ENCODE results near the gene HOXA6.

The HOXA6 gene

DNA sequence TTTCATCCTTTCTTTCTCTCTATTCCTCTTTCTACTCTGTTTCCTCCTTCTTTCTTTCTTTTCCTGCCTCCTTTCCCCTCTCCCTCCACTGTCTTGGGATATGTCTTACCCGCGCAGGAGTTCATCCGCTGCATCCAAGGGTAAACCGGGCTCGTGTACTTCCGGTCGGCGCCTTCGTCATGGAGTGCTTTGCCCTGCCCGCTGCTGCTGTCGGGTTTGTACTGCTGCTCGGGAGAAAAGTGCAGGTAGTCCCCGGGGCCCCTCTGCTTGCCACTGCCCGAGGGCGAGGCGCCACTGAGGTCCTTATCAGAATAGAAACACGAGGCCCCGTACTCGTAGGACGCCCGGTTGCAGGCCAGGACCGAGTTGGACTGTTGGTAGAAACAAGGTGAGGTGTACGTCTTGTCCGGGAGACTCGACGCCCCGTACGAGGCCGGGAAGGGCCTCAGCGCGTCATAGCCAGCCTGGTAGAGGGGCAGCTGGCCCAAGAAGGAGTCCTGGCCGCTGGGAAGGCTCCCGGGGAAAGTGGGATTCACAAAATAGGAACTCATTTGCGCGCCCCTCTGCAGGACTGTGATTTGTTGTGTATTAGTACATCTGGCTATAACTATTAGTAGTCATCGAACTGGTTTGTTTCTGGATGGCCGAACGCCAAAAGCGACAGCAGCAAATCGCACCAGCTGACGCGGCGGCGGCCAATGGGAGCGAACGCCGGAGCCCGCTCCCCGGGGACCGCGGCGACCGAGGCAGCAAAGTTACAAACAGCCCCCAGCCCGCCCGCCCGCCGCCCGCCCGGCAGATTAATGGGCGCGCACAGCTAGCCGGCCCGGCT is at the start of gene HOXA6:
Gene HOXA6, minus strand, starts transcription at position 576 of the 832 bp plus-strand sequence. Its CDS starts 25 bp downstream, at position 551.
- DNase-seq (ENCODE audit: low spot score): peak; percentile 75

- DNase-seq (ENCODE audit: low spot score): no peak
Observed at GRCh38 chr7:27196287-27196767, 48.8 kb upstream of the HOXA6 start.

- no peak for DNase-seq (ENCODE audit: low spot score)
Observed at GRCh38 chr7:27194686-27195379, 47.3 kb upstream of the HOXA6 start.

DNA sequence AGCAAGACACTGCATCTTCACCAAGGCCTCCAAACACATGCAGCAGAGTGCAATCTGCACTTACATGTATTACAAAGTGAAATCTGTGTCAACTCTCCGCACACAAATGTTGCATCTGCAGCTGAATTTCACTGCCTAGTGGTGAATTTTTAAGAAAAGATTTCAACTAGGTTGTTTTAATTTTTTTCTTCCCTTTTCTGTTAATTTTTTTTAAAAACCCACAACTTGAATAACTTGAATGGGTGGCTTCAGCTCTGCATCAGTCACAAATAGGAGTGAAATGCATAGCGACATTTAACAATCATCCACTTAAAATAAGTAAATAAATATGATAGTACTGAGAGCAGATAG is 46.4 kb upstream of the HOXA6 start:
- no peak for DNase-seq (ENCODE audit: low spot score)

GRCh38 chr7:27193335-27194001 is 45.9 kb upstream of the HOXA6 start:
- no peak for DNase-seq (ENCODE audit: low spot score)

- DNase-seq (ENCODE audit: low spot score): no peak
Observed at GRCh38 chr7:27192546-27193334, 45.2 kb upstream of the HOXA6 start.

DNA sequence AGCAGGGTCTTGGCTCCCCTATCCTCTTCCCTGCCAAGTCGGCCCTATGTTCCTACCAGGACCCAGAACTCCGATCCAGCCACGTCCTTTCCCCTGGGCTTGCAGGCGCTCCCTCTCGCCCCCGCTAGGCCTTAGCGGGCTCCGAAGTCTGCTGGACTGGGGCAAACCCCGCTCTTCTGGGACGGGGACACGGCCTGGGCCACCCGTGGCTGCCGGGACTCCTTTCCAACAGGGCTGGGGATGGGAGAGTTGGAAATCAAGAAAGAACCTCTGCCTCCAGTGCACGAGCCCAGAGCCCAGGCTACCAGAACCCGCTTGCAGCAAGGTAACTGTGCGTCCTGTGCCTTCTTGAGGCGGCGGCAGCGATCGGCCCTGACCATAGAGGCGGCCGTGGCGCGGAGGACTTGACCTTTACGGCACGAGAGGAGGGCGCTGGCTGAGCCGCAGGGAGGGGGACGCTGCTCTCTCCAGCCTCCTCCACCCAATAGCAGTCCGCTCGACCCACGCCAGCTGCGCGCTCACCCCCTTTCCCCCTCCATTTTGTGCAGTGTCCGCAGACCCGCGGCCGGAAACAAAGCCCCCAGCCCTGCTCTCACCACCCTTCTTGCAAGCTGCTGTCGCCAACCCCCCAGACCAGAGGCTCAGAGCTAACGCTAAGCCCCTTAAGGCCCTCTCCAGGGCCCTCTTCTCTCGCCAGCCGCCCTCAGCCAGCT is 44.4 kb upstream of the HOXA6 start:
- DNase-seq (ENCODE audit: low spot score): no peak

GRCh38 chr7:27191161-27191731 is 43.7 kb upstream of the HOXA6 start:
- DNase-seq (ENCODE audit: low spot score): no peak

GRCh38 chr7:27189997-27190748 is 42.6 kb upstream of the HOXA6 start:
- DNase-seq (ENCODE audit: low spot score): no peak

GRCh38 chr7:27189295-27189996 is 41.9 kb upstream of the HOXA6 start:
- no peak for DNase-seq (ENCODE audit: low spot score)

- DNase-seq (ENCODE audit: low spot score): no peak
Observed at GRCh38 chr7:27188386-27189294, 41.1 kb upstream of the HOXA6 start.

- DNase-seq (ENCODE audit: low spot score): no peak
Observed at GRCh38 chr7:27187475-27188385, 40.2 kb upstream of the HOXA6 start.

DNA sequence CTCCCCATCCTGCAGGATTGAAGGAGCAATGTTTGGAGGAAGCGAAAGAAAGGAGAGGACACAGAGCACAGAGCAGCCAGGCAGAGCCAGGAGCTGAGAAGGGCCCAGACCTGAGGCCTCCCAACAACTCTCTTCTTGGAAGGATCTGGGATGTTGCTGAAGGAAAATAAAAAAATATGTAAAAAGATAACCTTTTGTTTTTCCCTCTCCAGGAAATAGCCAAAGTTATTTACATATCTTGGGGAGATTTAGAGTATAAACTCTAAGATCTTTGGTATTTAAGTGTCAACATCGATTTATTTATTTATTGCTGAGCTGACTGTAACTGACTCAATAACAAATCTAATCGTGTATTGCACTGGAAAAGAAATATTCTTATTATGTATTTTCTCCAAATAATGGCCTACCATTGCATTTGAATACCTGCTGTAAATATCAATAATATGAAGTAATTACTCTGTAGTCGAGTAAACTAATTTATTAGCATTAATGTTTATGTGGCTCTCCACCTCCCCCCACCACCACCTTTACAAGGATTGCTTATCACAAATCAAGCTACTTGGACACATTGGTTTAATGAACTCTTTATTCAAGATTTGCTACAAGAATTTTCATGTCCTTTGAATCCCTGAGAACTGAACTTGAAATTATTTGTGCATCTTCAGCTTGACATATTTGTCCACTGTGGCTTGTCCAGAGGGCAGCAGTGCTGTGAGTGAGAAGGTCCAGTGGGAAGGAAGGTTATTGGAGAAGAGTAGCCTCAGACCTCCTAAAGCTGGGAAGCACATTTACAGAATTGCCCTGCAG is 39.3 kb upstream of the HOXA6 start:
- DNase-seq (ENCODE audit: low spot score): no peak

DNA sequence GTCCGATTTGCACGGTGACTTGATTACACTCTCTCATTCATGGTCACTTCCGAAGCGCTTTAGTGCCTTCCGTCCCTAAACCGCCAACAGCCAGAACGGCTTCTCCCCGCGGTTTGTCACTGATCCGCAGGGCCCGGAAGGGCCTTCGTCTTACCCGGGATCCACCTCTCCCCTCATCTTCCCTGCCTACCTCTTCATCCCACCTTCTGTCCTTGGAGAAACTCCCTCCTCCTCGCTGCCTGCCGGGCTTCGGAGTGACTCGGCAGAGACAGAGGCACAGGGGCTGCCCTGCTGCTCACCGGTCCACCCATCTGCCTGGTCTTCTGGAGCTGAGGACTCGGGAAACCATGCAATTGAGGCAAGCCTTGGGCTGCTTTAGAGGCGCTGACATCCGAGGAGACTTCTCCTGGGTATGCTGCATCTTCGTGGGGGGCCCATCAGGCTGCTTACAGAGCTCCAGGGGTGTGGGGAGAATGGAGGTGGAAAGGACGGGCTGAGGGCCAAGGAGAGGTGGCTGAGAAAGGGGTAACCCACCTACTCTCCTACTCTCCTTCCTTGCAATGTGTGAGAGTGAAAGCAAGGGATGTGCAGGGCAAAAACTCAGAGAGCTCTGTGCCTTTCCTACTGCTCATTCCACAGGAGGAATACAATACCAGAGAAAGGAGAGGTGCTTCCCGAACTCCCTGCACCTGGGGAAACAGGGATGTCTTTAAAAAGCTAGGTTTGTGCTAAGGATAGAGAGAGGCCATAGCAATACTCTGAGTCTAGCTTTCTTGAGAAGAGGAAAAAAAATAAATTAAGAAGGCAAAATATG is 38.5 kb upstream of the HOXA6 start:
- no peak for DNase-seq (ENCODE audit: low spot score)

GRCh38 chr7:27185013-27185853 is 37.7 kb upstream of the HOXA6 start, which contains the start of gene HOXA11:
HOXA11 (minus strand) TSS chr7:27185232; CDS start chr7:27185144, 88 bp downstream.
- DNase-seq (ENCODE audit: low spot score): peak; percentile 93
